ENCODE results near the gene TRAF1. TPM values are rescaled to one million over a fixed set of nuclear protein-coding genes. Genes with fewer than 3 reads are reported as not detected.
A peak's percentile ranks its signal among the peaks of the same experiment; 100 is the strongest.

The TRAF1 gene
- polyA plus RNA-seq, 1 donor from 2014 or later: 0.89 TPM

GRCh38 chr9:120868676-120869359 is 57.8 kb downstream of the TRAF1 start:
- Histone ChIP-seq H3K9me3 (ENCODE audit: low read length) (no peaks in the 10 kb centered on the region), H3K27ac (ENCODE audit: low read length) (no peak overlapping the region), H3K4me3 (ENCODE audit: low read length) (peak overlapping the region; percentile 61), H3F3A (ENCODE audit: insufficient read depth, low read length, poor library complexity, severe bottlenecking) (peaks cover 4% of the 10 kb centered on the region), H3K9me2 (ENCODE audit: insufficient read depth, low read length) (no peaks in the 10 kb centered on the region), H3K9ac (ENCODE audit: low read length) (peak overlapping the region; percentile 23), H3K79me2 (replicated peaks; ENCODE audit: insufficient read depth, low read length) (no peaks in the 10 kb centered on the region), H3K36me3 (ENCODE audit: insufficient read depth, low read length) (no peaks in the 10 kb centered on the region), H3K4me2 (ENCODE audit: low read length) (no peak overlapping the region), H4K20me1 (ENCODE audit: insufficient read depth) (no peaks in the 10 kb centered on the region), H2AFZ (ENCODE audit: low read depth, low read length) (no peak overlapping the region), H3K27me3 (ENCODE audit: insufficient read depth, low read depth, low read length) (no peaks in the 10 kb centered on the region)
- peak; percentile 44 for TF ChIP-seq CTCF (IDR thresholded peaks at IDR 0.05; ENCODE audit: poor library complexity, severe bottlenecking)
- no peak for TF ChIP-seq TAF1 (IDR thresholded peaks at IDR 0.05; ENCODE audit: low read depth)

- Histone ChIP-seq H3K36me3 (ENCODE audit: insufficient read depth, low read length) (no peaks in the 10 kb centered on the region), H3K9ac (ENCODE audit: low read length) (peak overlapping the region; percentile 23), H3K9me2 (ENCODE audit: insufficient read depth, low read length) (no peaks in the 10 kb centered on the region), H4K20me1 (ENCODE audit: insufficient read depth) (no peaks in the 10 kb centered on the region), H3K4me3 (ENCODE audit: low read length) (peak overlapping the region; percentile 61), H3F3A (ENCODE audit: insufficient read depth, low read length, poor library complexity, severe bottlenecking) (peaks cover 3% of the 10 kb centered on the region), H2AFZ (ENCODE audit: low read depth, low read length) (no peak overlapping the region), H3K27ac (ENCODE audit: low read length) (no peak overlapping the region), H3K9me3 (ENCODE audit: low read length) (no peaks in the 10 kb centered on the region), H3K79me2 (replicated peaks; ENCODE audit: insufficient read depth, low read length) (no peaks in the 10 kb centered on the region), H3K27me3 (ENCODE audit: insufficient read depth, low read depth, low read length) (no peaks in the 10 kb centered on the region), H3K4me2 (ENCODE audit: low read length) (no peak overlapping the region)
- TF ChIP-seq RAD21 (conservative IDR thresholded peaks at IDR 0.05) (no peak), TAF1 (IDR thresholded peaks at IDR 0.05; ENCODE audit: low read depth) (no peak), EZH2 (IDR thresholded peaks at IDR 0.05; ENCODE audit: borderline replicate concordance, insufficient read depth, low read length, poor library complexity, severe bottlenecking) (no peak), MXI1 (conservative IDR thresholded peaks at IDR 0.05; ENCODE audit: poor library complexity, severe bottlenecking) (no peak), EP300 (conservative IDR thresholded peaks at IDR 0.05; ENCODE audit: poor library complexity, severe bottlenecking) (no peak), SMC3 (conservative IDR thresholded peaks at IDR 0.05; ENCODE audit: poor library complexity) (no peak), CTCF (IDR thresholded peaks at IDR 0.05; ENCODE audit: poor library complexity, severe bottlenecking) (no peak), POLR2AphosphoS5 (IDR thresholded peaks at IDR 0.05) (no peak), REST (IDR thresholded peaks at IDR 0.05; ENCODE audit: borderline replicate concordance) (no peak)
Measured at GRCh38 chr9:120868339-120868675, 58.3 kb downstream of the TRAF1 start.

Measured in neural cell (in vitro differentiated cells).